Liver (tissue), 9 donors: ENCODE results near the gene DDX17. TPM values are rescaled to one million over a fixed set of nuclear protein-coding genes. Genes with fewer than 3 reads are reported as not detected.

ENCODE experiments used
- DNase-seq: peaks from one replicate; pipeline ENCODE4 v3.0.0-alpha.2; 2017; ENCODE audit warnings: low spot score
- H3K27ac ChIP-seq, 2 donors: one replicate each; pipeline ENCODE4 v1.7.0; 2013; ENCODE audit warnings: inconsistent platforms in 2 of 2, low read length in 2 of 2, control low read depth in 1 of 2, low read depth in 1 of 2, mild to moderate bottlenecking in 1 of 2
- H3K27me3 ChIP-seq, 4 donors: one replicate each; pipeline versions ENCODE4 v1.6.1 to v1.7.0; 2013; ENCODE audit warnings: low read length in 3 of 4, inconsistent platforms in 1 of 4, mild to moderate bottlenecking in 1 of 4, moderate library complexity in 1 of 4; ENCODE audit not compliant: control insufficient read depth in 4 of 4, insufficient read depth in 4 of 4
- H3K36me3 ChIP-seq, 4 donors: one replicate each; pipeline versions ENCODE4 v1.6.1 to v1.7.0; 2013; ENCODE audit warnings: low read length in 3 of 4, mild to moderate bottlenecking in 3 of 4, low read depth in 1 of 4, moderate library complexity in 1 of 4; ENCODE audit not compliant: control insufficient read depth in 4 of 4, insufficient read depth in 3 of 4
- H3K4me1 ChIP-seq, 4 donors: one replicate each; pipeline versions ENCODE4 v1.6.1 to v1.7.0; 2013; ENCODE audit warnings: low read length in 3 of 4, mild to moderate bottlenecking in 3 of 4, moderate library complexity in 1 of 4; ENCODE audit not compliant: control insufficient read depth in 4 of 4, insufficient read depth in 4 of 4
- H3K4me3 ChIP-seq, 3 donors: one replicate each; pipeline versions ENCODE4 v1.6.1 to v1.7.0; 2013; ENCODE audit warnings: low read length in 3 of 3, control low read depth in 1 of 3, low read depth in 1 of 3, mild to moderate bottlenecking in 1 of 3
- H3K9ac ChIP-seq, 2 donors: one replicate each; pipeline ENCODE4 v1.7.0; 2013; ENCODE audit warnings: low read length in 2 of 2, mild to moderate bottlenecking in 2 of 2, moderate library complexity in 2 of 2, control low read depth in 1 of 2, low read depth in 1 of 2
- H3K9me3 ChIP-seq, 4 donors: one replicate each; pipeline versions ENCODE4 v1.6.1 to v1.7.0; 2013; ENCODE audit warnings: low read length in 3 of 4; ENCODE audit not compliant: control insufficient read depth in 4 of 4
- ATF3 ChIP-seq: IDR thresholded peaks from 2 replicates; pipeline ENCODE4 v1.6.1; 2016; ENCODE audit warnings: antibody characterized with exemption
- EGR1 ChIP-seq, 2 donors: IDR thresholded peaks; 2 replicates each; pipeline ENCODE4 v1.6.1; 2016 to 2018; ENCODE audit warnings: antibody characterized with exemption in 2 of 2, low read depth in 2 of 2
- FOXA1 ChIP-seq: IDR thresholded peaks from 2 replicates; pipeline ENCODE4 v1.6.1; 2016; ENCODE audit warnings: antibody characterized with exemption
- FOXA2 ChIP-seq: IDR thresholded peaks from 2 replicates; pipeline ENCODE4 v1.6.1; 2016; ENCODE audit warnings: antibody characterized with exemption
- GABPA ChIP-seq, 2 donors: IDR thresholded peaks in 1 of 2; conservative IDR thresholded peaks in 1 of 2; 2 replicates each; pipeline ENCODE4 v1.6.1; 2016; ENCODE audit warnings: antibody characterized with exemption in 2 of 2, mild to moderate bottlenecking in 1 of 2, moderate library complexity in 1 of 2
- HNF4A ChIP-seq, 2 donors: conservative IDR thresholded peaks; 2 replicates each; pipeline ENCODE4 v1.6.1; 2016; ENCODE audit warnings: antibody characterized with exemption in 2 of 2, mild to moderate bottlenecking in 2 of 2
- HNF4G ChIP-seq: IDR thresholded peaks from 2 replicates; pipeline ENCODE4 v1.6.1; 2016; ENCODE audit warnings: antibody characterized with exemption
- MAX ChIP-seq: IDR thresholded peaks from 2 replicates; pipeline ENCODE4 v1.6.1; 2016; ENCODE audit warnings: antibody characterized with exemption
- NR2F2 ChIP-seq: IDR thresholded peaks from 2 replicates; pipeline ENCODE4 v1.6.1; 2016; ENCODE audit warnings: antibody characterized with exemption
- RAD21 ChIP-seq, 2 donors: IDR thresholded peaks; 2 replicates each; pipeline ENCODE4 v1.6.1; 2016; ENCODE audit warnings: antibody characterized with exemption in 2 of 2, mild to moderate bottlenecking in 2 of 2
- REST ChIP-seq: IDR thresholded peaks from 2 replicates; pipeline ENCODE4 v1.6.1; 2016; ENCODE audit warnings: antibody characterized with exemption, mild to moderate bottlenecking
- RXRA ChIP-seq, 2 donors: IDR thresholded peaks; 2 replicates each; pipeline ENCODE4 v1.6.1; 2017 to 2018; ENCODE audit warnings: antibody characterized with exemption in 2 of 2, mild to moderate bottlenecking in 1 of 2
- SP1 ChIP-seq: IDR thresholded peaks from 2 replicates; pipeline ENCODE4 v1.6.1; 2018; ENCODE audit warnings: antibody characterized with exemption, mild to moderate bottlenecking
- YY1 ChIP-seq: IDR thresholded peaks from 2 replicates; pipeline ENCODE4 v1.6.1; 2016; ENCODE audit warnings: antibody characterized with exemption, mild to moderate bottlenecking
- WGBS: extraction: QIAGEN DNeasy Blood & Tissue Kit; methylation state at CpG from one replicate; pipeline ENCODE4 v1.1.7; 2013; 5-methylcytosine and 5-hydroxymethylcytosine counted together
- polyA plus RNA-seq, 2 donors: library from polyadenylated mRNA; stranded (reverse) in 1 of 2; unstranded in 1 of 2; fragments of 200-250 nt in 1 of 2; fragments of >200 nt in 1 of 2; fragmentation: Nextera tagmentation in 1 of 2; extraction: Ambion mirVana in 1 of 2; gene quantifications; one replicate each; pipeline versions ENCODE4 v1.2.1 to v1.2.3, GENCODE V29; 2013 to 2015
- total RNA-seq, 2 donors: library from RNA; depleted of rRNA; stranded (reverse); fragments of >200 nt; gene quantifications; one replicate each; pipeline ENCODE4 v1.2.3, GENCODE V29; 2014
- TF ChIP-seq, protein P1 (sequence below): fragments of 150-350 bp; IDR thresholded peaks from 2 replicates; pipeline ENCODE4 v1.5.1; 2017; ENCODE audit warnings: improper control_type of control experiment, low read depth, low read length; ENCODE audit not compliant: missing input control
- donor health status: healthy.
- donor health status: healthy.
- donor health status: healthy.
- donor health status: healthy.
- donor health status: healthy.

DDX17 gene
- total and polyA plus RNA-seq, 4 donors: 46.3 to 451 (median 173) TPM

DNA sequence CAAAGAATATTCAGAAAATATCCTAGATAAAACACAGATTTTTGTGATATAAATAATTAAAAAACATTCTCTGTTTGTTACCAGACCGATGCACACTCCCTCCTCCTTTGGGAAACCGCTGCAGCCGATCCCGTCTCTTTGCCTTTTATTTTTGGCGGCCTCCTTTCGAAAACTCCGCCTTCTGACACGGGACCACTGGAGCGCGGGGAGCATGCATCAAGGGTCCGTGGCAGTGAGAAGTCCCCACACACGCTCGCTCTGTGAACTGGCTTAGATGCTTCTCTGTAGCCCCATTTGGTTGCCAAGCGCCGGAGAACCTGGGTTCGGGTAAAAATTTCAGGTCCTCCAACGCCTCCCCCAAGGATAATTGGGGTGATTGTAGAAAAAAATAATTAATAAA lies 17.0 kb downstream of the DDX17 start:
- H3K27me3 ChIP-seq: no peaks in the 10 kb centered on the region
- no peak overlapping the region for H3K27ac ChIP-seq
- H3K9ac ChIP-seq: no peak overlapping the region
- no peak for DNase-seq
- peaks cover 25 to 78% (median 73%) of the 10 kb centered on the region in 4 donors for H3K36me3 ChIP-seq
- 97% methylated on average over 17 of the region's 17 CpGs for WGBS
- H3K4me3 ChIP-seq: no peak overlapping the region
- no peaks in the 10 kb centered on the region for H3K9me3 ChIP-seq
- TF ChIP-seq GABPA (IDR thresholded peaks at IDR 0.05 in 1 of 2, conservative IDR thresholded peaks at IDR 0.05 in 1 of 2) (no peak), MAX (no peak), RXRA (IDR thresholded peaks at IDR 0.05) (no peak), HNF4G (no peak)
- H3K4me1 ChIP-seq: peaks cover 2 to 5% (median 2%) of the 10 kb centered on the region in 4 donors

GRCh38 chr22:38487946-38488345 lies 18.2 kb downstream of the DDX17 start:
- no peaks in the 10 kb centered on the region for H3K9me3 ChIP-seq
- no peak overlapping the region for H3K9ac ChIP-seq
- TF ChIP-seq RAD21 (IDR thresholded peaks at IDR 0.05) (no peak), SP1 (no peak), RXRA (IDR thresholded peaks at IDR 0.05) (no peak), GABPA (IDR thresholded peaks at IDR 0.05 in 1 of 2, conservative IDR thresholded peaks at IDR 0.05 in 1 of 2) (no peak), FOXA1 (no peak), YY1 (no peak), REST (no peak), NR2F2 (no peak), HNF4A (conservative IDR thresholded peaks at IDR 0.05) (no peak), FOXA2 (no peak), EGR1 (IDR thresholded peaks at IDR 0.05; ENCODE audit: low read depth in 2 of 2) (no peak), ATF3 (no peak)
- TF ChIP-seq, protein P1, sequence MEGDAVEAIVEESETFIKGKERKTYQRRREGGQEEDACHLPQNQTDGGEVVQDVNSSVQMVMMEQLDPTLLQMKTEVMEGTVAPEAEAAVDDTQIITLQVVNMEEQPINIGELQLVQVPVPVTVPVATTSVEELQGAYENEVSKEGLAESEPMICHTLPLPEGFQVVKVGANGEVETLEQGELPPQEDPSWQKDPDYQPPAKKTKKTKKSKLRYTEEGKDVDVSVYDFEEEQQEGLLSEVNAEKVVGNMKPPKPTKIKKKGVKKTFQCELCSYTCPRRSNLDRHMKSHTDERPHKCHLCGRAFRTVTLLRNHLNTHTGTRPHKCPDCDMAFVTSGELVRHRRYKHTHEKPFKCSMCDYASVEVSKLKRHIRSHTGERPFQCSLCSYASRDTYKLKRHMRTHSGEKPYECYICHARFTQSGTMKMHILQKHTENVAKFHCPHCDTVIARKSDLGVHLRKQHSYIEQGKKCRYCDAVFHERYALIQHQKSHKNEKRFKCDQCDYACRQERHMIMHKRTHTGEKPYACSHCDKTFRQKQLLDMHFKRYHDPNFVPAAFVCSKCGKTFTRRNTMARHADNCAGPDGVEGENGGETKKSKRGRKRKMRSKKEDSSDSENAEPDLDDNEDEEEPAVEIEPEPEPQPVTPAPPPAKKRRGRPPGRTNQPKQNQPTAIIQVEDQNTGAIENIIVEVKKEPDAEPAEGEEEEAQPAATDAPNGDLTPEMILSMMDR: no peak
- H3K4me3 ChIP-seq: no peak overlapping the region
- no peaks in the 10 kb centered on the region for H3K27me3 ChIP-seq
- DNase-seq: no peak
- WGBS: 94% methylated on average over 6 of the region's 6 CpGs
- peaks cover 30 to 78% (median 73%) of the 10 kb centered on the region in 4 donors for H3K36me3 ChIP-seq
- H3K27ac ChIP-seq: no peak overlapping the region
- H3K4me1 ChIP-seq: peaks cover 2 to 5% (median 2%) of the 10 kb centered on the region in 4 donors
